Middle frontal gyrus (tissue), 1 donor: ENCODE results near the gene KRT82.

Experiments
- DNase-seq: peaks from one replicate; pipeline ENCODE4 v3.0.0-alpha.2; 2015; ENCODE audit warnings: low spot score; ENCODE audit errors: extremely low spot score

The KRT82 gene

DNA sequence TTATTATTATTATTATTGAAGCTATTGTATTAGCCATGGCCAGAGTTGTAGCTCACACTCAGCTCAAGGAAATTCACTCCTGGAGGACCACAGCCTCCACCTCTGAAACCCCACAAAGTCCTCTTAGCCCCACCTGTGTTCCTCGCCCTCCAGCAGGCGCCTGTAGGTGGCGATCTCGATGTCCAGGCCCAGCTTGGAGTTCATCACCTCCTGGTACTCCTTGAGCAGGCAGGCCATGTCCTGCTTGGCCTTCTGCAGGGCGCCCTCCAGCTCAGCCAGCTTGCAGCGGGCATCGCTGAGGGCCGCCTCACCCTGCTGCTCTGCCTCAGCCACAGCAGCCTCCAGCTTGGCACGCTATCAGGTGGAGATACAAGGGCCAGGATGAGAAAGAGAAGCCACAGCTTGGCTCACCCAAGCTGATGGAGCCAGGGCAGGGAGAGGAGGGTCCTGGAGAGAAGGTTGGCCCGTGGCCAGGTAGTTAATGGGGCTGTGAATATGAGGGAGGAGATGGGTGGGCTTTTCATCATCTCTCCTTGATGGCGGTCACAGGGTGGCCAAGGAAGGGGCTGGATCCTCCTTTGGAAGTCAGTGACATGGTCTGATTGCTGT lies 43.9 kb downstream of the KRT82 start:
- no peak for DNase-seq

GRCh38 chr12:52361553-52361952 lies 44.6 kb downstream of the KRT82 start:
- DNase-seq: no peak

GRCh38 chr12:52360663-52361271 lies 45.4 kb downstream of the KRT82 start:
- no peak for DNase-seq

- no peak for DNase-seq
Measured at GRCh38 chr12:52360106-52360662, 46.0 kb downstream of the KRT82 start.

- no peak for DNase-seq
Measured at GRCh38 chr12:52359621-52360061, 46.5 kb downstream of the KRT82 start.

GRCh38 chr12:52358575-52359350 lies 47.4 kb downstream of the KRT82 start:
- DNase-seq: no peak

GRCh38 chr12:52356762-52357580 lies 49.2 kb downstream of the KRT82 start:
- no peak for DNase-seq

- no peak for DNase-seq
Measured at GRCh38 chr12:52356031-52356761, 49.9 kb downstream of the KRT82 start.

DNA sequence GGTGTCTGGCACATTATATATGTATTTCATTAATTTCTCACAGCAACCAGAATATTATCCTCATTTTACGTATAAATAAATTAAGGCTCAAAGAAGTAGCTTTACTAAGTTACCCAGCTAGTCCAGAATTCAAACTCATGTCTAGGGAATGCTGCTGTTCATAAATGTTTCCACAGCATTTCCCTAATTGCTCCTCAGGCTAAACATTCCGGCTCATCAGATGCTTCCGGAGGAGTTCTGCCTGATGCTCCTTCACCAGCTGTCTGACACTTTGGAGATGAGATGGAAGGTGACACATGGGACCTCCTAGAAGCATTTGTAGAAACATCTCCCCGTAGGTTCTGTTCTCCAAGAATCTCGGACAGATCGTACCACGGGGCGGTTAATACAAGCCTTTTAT lies 51.0 kb downstream of the KRT82 start:
- DNase-seq: no peak

GRCh38 chr12:52354200-52354599 lies 51.9 kb downstream of the KRT82 start:
- no peak for DNase-seq

- DNase-seq: no peak
Measured at GRCh38 chr12:52353766-52354165, 52.4 kb downstream of the KRT82 start.

GRCh38 chr12:52352951-52353350 lies 53.2 kb downstream of the KRT82 start:
- DNase-seq: no peak

- no peak for DNase-seq
Measured at GRCh38 chr12:52351196-52352059, 54.7 kb downstream of the KRT82 start.

- DNase-seq: no peak
Measured at GRCh38 chr12:52350786-52351185, 55.3 kb downstream of the KRT82 start.

DNA sequence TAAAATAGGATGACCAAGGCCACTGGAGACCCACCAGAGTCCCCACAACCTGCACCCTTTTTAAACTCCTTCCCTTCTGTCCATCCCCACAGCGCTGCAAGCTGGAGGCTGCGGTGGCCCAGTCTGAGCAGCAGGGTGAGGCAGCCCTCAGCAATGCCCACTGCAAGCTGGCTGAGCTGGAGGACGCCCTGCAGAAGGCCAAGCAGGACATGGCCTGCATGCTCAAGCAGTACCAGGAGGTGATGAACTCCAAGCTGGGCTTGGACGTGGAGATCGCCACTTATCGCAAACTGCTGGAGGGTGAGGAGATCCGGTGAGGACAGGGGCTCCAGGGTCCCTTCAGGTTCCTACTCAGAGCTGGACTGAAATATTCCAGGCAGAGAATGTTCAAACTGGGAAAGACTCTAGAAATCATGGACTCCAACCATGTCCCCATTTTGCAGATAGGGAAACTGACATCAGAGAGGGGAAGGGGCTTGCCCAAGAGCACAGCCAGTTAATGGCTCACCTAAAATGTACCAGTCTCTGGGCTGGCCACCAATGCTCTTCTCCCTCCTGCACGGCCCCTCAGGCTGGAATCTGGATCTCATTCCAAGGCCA lies 56.0 kb downstream of the KRT82 start:
- DNase-seq: no peak

- no peak for DNase-seq
Measured at GRCh38 chr12:52349196-52349595, 56.9 kb downstream of the KRT82 start.

GRCh38 chr12:52347551-52348510 lies 58.3 kb downstream of the KRT82 start:
- DNase-seq: no peak

DNA sequence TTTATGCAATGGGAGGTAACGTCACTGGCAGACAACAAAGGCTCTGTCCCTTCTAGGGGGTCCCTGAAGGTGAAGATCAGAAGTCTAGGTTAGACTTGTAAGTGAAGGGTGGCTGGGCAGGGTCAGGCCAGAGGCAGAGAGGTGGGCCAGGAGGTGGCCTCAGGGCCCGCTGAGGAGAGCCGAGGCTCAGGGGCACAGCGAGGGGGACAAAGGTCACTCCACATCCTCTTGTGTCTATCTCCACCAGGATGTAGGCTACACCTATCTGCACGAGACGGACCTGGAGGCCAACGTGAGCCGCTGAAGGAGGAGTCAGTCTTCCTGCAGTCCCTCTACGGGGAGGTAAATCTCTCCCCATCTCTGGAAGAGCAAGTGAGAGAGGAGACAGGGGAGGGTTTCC lies 59.1 kb downstream of the KRT82 start:
- no peak for DNase-seq
